Subcutaneous abdominal adipose tissue (tissue), 5 donors: ENCODE data around the gene ZNF469.

Experiments used
- H3K27ac ChIP-seq: one replicate; pipeline ENCODE4 v1.7.0; 2013; ENCODE audit warnings: low read depth, mild to moderate bottlenecking, inconsistent platforms, low read length, moderate library complexity
- H3K27me3 ChIP-seq, 5 donors: one replicate each; pipeline ENCODE4 v1.7.0; 2013; ENCODE audit warnings: low read length in 5 of 5, inconsistent platforms in 1 of 5; ENCODE audit not compliant: control insufficient read depth in 5 of 5, insufficient read depth in 4 of 5
- H3K36me3 ChIP-seq, 5 donors: one replicate each; pipeline ENCODE4 v1.7.0; 2013; ENCODE audit warnings: low read length in 5 of 5; ENCODE audit not compliant: control insufficient read depth in 5 of 5, insufficient read depth in 5 of 5
- H3K4me1 ChIP-seq, 5 donors: one replicate each; pipeline ENCODE4 v1.7.0; 2013; ENCODE audit warnings: low read length in 5 of 5, mild to moderate bottlenecking in 3 of 5, moderate library complexity in 1 of 5; ENCODE audit not compliant: control insufficient read depth in 5 of 5, insufficient read depth in 5 of 5
- H3K4me3 ChIP-seq, 5 donors: one replicate each; pipeline ENCODE4 v1.7.0; 2013; ENCODE audit warnings: low read length in 5 of 5, low read depth in 1 of 5
- H3K9ac ChIP-seq, 5 donors: one replicate each; pipeline ENCODE4 v1.7.0; 2013; ENCODE audit warnings: low read length in 5 of 5, mild to moderate bottlenecking in 4 of 5, moderate library complexity in 3 of 5
- H3K9me3 ChIP-seq, 5 donors: one replicate each; pipeline ENCODE4 v1.7.0; 2013; ENCODE audit warnings: low read length in 5 of 5; ENCODE audit not compliant: control insufficient read depth in 5 of 5
- donor health status: healthy.
- donor health status: healthy.
- donor health status: healthy.
- donor health status: healthy.
- donor health status: healthy.

Gene ZNF469

GRCh38 chr16:88369447-88370008 lies 13.2 kb upstream of the ZNF469 start:
- no peaks in the 10 kb centered on the region for H3K4me1 ChIP-seq
- H3K27me3 ChIP-seq, result peaks cover 0 to 14% (median 0%) of the 10 kb centered on the region in 5 donors
- no peaks in the 10 kb centered on the region for H3K36me3 ChIP-seq
- no peak overlapping the region for H3K9ac ChIP-seq
- no peak overlapping the region for H3K27ac ChIP-seq
- H3K4me3 ChIP-seq, result no peak overlapping the region
- H3K9me3 ChIP-seq, result no peaks in the 10 kb centered on the region

DNA sequence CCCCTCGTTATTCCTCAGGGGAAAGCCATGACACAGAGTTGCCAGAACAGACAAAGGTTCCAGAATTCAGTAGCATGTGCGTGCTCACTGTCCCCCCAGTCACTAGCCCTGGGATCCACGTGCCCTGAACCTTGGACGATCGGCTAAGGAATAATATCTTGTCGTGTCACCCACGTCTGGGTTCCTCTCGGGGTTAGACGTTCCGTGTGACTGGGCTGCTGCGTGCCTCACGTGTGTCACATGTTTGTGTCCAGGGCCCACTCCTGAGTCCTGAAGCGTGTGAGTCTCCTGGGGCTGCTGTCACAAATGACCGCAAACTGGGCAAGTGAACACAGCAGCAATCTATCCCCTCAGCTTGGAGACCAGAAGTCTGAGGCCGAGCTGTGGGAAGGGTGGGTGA lies 12.4 kb upstream of the ZNF469 start:
- no peaks in the 10 kb centered on the region for H3K9me3 ChIP-seq
- no peaks in the 10 kb centered on the region for H3K36me3 ChIP-seq
- H3K4me3 ChIP-seq, result no peak overlapping the region
- H3K27ac ChIP-seq, result no peak overlapping the region
- H3K4me1 ChIP-seq, result no peaks in the 10 kb centered on the region
- no peak overlapping the region for H3K9ac ChIP-seq
- peaks cover 0 to 14% (median under 1%) of the 10 kb centered on the region in 5 donors for H3K27me3 ChIP-seq

DNA sequence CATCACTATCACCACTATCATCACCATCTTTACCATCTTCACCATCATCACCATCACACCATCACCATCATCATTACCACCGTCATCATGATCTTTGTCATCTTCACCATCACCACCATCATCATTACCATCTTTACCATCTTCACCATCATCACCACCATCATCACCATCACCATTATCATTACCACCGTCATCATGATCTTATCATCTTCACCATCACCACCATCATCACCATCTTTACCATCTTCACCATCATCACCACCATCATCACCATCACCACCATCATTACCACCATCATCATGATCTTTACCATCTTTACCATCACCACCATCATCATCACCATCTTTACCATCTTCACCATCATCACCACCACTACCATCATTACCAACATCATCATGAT lies 10.2 kb upstream of the ZNF469 start:
- no peak overlapping the region for H3K27ac ChIP-seq
- H3K27me3 ChIP-seq, result peaks cover 0 to 22% (median 0%) of the 10 kb centered on the region in 5 donors
- H3K4me3 ChIP-seq, result no peak overlapping the region
- H3K9me3 ChIP-seq, result no peaks in the 10 kb centered on the region
- H3K36me3 ChIP-seq, result no peaks in the 10 kb centered on the region
- no peaks in the 10 kb centered on the region for H3K4me1 ChIP-seq
- no peak overlapping the region for H3K9ac ChIP-seq

- no peak overlapping the region for H3K27ac ChIP-seq
- H3K4me1 ChIP-seq, result no peaks in the 10 kb centered on the region
- no peak overlapping the region for H3K4me3 ChIP-seq
- H3K27me3 ChIP-seq, result peaks cover 0 to 18% (median 0%) of the 10 kb centered on the region in 5 donors
- H3K9ac ChIP-seq, result no peak overlapping the region
- H3K9me3 ChIP-seq, result no peaks in the 10 kb centered on the region
- no peaks in the 10 kb centered on the region for H3K36me3 ChIP-seq
These were observed 9.5 kb upstream of the ZNF469 start for GRCh38 chr16:88373211-88373610.

GRCh38 chr16:88373927-88374492 lies 8.7 kb upstream of the ZNF469 start:
- H3K36me3 ChIP-seq, result no peaks in the 10 kb centered on the region
- no peak overlapping the region for H3K27ac ChIP-seq
- peaks cover 0 to 24% (median 1%) of the 10 kb centered on the region in 5 donors for H3K27me3 ChIP-seq
- no peak overlapping the region for H3K9ac ChIP-seq
- H3K9me3 ChIP-seq, result no peaks in the 10 kb centered on the region
- H3K4me3 ChIP-seq, result no peak overlapping the region
- no peaks in the 10 kb centered on the region for H3K4me1 ChIP-seq

DNA sequence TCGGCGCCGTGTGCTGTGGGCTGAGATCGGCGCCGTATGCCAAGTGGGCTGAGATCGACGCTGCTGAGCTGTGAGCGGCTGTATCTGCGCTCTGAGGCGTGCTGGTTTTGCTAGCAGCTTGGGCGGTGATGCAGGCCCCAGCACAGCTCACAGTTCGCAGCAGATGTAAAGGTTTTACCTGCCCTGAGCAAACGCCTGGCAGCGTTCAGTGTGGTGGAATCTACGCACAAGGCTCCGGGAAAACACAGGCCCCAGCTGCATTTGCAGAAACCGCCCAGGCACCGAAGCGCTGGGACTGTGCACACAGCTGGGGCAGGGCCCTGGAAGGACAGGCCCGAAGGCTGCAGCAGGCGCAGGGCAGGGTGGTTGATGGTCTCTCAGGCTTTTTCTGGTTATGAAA lies 8.0 kb upstream of the ZNF469 start:
- Histone ChIP-seq H3K27me3 (peaks cover 0 to 24% (median 4%) of the 10 kb centered on the region in 5 donors), H3K9ac (no peak overlapping the region), H3K36me3 (no peaks in the 10 kb centered on the region), H3K4me3 (no peak overlapping the region), H3K9me3 (no peaks in the 10 kb centered on the region), H3K4me1 (no peaks in the 10 kb centered on the region), H3K27ac (no peak overlapping the region)

DNA sequence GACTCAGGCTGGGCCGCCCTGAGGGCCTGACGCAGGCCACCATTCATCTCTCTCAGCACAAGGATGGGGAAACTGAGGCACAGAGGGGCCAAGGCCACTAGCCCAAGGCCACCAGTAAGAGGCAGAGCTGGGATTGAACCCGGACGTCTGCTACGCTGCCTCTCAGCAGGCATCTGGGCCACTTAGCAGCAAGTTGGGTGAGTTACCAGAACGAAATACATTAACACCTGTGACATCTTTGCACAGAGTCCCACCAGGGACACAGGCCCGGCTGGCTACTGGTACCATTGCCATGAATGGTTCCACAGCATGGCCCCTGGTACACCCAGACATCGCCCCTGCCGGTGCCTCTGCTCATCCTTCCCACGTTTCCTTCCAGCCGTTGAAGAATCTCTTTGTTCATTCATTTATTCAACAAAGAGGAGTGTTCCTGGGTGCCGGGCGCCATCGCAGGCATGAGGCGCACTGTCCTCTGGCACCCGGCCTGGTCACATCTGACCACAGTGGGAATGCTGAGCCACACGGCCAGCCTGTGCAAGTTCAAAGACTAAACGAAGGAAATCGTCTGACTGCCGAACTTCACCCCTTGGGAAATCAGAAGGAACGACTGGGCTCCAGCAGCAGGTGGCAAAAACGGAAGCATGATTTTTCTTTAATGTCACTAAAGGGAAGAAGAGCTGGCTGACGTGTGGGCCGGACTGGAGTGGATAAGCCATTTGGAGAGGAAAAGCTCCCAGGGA lies 7.4 kb upstream of the ZNF469 start:
- Histone ChIP-seq H3K9me3 (no peaks in the 10 kb centered on the region), H3K27ac (no peak overlapping the region), H3K27me3 (peaks cover 0 to 25% (median 4%) of the 10 kb centered on the region in 5 donors), H3K4me3 (no peak overlapping the region), H3K4me1 (no peaks in the 10 kb centered on the region), H3K36me3 (no peaks in the 10 kb centered on the region), H3K9ac (no peak overlapping the region)

- Histone ChIP-seq H3K4me3 (no peak overlapping the region), H3K27me3 (peaks cover 0 to 28% (median 8%) of the 10 kb centered on the region in 5 donors), H3K36me3 (no peaks in the 10 kb centered on the region), H3K4me1 (no peaks in the 10 kb centered on the region), H3K9me3 (peaks cover 0 to 3% (median 0%) of the 10 kb centered on the region in 5 donors), H3K9ac (no peak overlapping the region), H3K27ac (no peak overlapping the region)
These were observed 6.5 kb upstream of the ZNF469 start for GRCh38 chr16:88375996-88376834.

DNA sequence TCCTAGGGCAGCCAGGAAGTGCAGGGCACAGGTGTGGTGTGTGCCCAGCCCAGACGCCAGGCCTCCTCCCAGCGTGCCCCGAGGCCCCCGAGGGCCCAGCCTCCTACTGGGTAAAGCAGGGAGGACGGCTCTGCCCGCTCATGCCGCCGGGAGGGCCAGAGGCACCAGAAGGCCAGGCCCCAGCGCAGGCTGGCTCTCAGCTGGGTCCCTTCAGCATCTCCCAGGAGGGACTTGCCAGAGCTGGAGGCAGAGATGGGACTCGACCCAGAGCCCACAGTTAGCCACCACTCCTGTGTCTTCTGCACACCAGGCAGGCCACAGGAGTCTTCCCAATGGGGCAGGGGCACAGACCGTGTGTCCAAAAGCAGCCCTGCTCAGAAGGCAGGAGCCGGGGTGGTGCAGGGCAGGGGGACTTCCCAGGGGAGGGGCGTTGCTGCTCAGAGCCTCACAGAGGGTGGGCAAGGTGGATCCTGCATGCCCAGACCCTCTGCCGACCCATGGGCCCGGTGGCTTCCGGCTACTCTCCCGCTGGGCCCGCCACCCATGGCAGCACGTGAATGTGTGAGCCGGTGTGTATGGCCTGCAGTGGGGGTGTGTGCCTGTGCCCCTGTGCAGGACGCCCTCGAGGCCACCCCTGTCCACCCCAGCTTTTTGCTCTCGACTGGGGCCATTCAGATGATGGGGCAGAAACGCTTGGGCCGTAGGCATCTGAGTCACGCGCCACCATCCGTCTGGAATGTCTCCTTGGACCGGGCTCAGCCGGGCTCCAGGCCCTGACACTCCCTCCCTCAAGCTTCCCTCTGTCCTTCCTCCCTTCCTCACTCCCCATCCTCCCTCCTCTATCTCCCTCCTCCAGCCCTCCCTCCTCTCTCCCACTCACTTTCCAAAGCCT lies 5.7 kb upstream of the ZNF469 start:
- Histone ChIP-seq H3K9me3 (peaks cover 0 to 3% (median 0%) of the 10 kb centered on the region in 5 donors), H3K4me3 (no peak overlapping the region), H3K27me3 (peaks cover 0 to 31% (median 13%) of the 10 kb centered on the region in 5 donors), H3K9ac (no peak overlapping the region), H3K4me1 (no peaks in the 10 kb centered on the region), H3K27ac (no peak overlapping the region), H3K36me3 (no peaks in the 10 kb centered on the region)
